Peyer's patch (tissue), 4 donors: ENCODE data around the gene IL21R.

ENCODE experiments used
- POLR2A ChIP-seq, 2 donors: fragments of 450-650 bp; IDR thresholded peaks; one replicate each; pipeline ENCODE4 v1.5.1; 2017; ENCODE audit warnings: antibody characterized with exemption in 2 of 2, mild to moderate bottlenecking in 2 of 2, moderate library complexity in 2 of 2
- TF ChIP-seq, protein P1 (sequence below), 6 experiments: fragments of 450-650 bp in 4 of 6; fragments of 200-600 bp in 2 of 6; sonication (generic) in 1 of 6; IDR thresholded peaks; one replicate each; pipeline ENCODE4 v1.5.1; 2017 to 2019; ENCODE audit warnings: antibody characterized with exemption in 6 of 6, mild to moderate bottlenecking in 3 of 6, moderate library complexity in 1 of 6

DNA sequence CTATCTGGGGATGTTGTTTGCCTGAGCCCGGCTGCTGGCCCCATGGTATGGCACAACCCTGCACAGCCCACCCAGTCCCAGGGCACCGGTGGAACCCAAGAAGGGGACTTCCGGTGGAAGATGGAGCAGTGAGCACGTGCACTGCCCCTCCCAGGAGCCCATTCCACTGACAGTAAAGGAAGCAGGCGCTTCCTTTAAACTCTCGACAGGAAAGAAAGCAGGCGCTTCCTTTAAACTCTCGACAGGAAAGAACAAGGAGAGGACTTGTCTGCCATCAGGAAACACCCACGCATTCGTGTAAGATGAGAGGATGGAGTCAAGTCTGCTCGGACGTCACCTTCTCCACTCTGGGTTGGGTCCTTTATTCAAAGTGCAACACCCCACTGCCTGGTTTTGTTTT, 53.7 kb downstream of the IL21R start:
- TF ChIP-seq, protein P1, sequence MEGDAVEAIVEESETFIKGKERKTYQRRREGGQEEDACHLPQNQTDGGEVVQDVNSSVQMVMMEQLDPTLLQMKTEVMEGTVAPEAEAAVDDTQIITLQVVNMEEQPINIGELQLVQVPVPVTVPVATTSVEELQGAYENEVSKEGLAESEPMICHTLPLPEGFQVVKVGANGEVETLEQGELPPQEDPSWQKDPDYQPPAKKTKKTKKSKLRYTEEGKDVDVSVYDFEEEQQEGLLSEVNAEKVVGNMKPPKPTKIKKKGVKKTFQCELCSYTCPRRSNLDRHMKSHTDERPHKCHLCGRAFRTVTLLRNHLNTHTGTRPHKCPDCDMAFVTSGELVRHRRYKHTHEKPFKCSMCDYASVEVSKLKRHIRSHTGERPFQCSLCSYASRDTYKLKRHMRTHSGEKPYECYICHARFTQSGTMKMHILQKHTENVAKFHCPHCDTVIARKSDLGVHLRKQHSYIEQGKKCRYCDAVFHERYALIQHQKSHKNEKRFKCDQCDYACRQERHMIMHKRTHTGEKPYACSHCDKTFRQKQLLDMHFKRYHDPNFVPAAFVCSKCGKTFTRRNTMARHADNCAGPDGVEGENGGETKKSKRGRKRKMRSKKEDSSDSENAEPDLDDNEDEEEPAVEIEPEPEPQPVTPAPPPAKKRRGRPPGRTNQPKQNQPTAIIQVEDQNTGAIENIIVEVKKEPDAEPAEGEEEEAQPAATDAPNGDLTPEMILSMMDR (IDR thresholded peaks at IDR 0.05): no peak
- no peak for TF ChIP-seq POLR2A (IDR thresholded peaks at IDR 0.05)
